H9 (cell line): ENCODE results near the gene GLB1L2. TPM values are rescaled to one million over a fixed set of nuclear protein-coding genes. Genes with fewer than 3 reads are reported as not detected.

Source experiments
- DNase-seq: peaks from one replicate; pipeline ENCODE4 v3.0.0-alpha.2; 2017
- H2AFZ ChIP-seq: one replicate; pipeline ENCODE4 v1.6.1; 2013; ENCODE audit warnings: mild to moderate bottlenecking, low read length, control low read depth, moderate library complexity
- H2AK5ac ChIP-seq: 2 replicates; pipeline ENCODE4 v1.6.1; 2013; ENCODE audit warnings: low read length, control low read depth, mixed read lengths; ENCODE audit not compliant: insufficient read length
- H2BK120ac ChIP-seq: one replicate; pipeline ENCODE4 v1.6.1; 2013; ENCODE audit warnings: low read depth, mild to moderate bottlenecking, low read length, control low read depth, inconsistent platforms; ENCODE audit not compliant: poor library complexity, severe bottlenecking
- H2BK12ac ChIP-seq: 2 replicates; pipeline ENCODE4 v1.6.1; 2013; ENCODE audit warnings: low read length, control low read depth, mixed read lengths, low read depth; ENCODE audit not compliant: insufficient read length
- H2BK15ac ChIP-seq: 2 replicates; pipeline ENCODE4 v1.6.1; 2013; ENCODE audit warnings: low read depth, low read length, control low read depth
- H2BK20ac ChIP-seq: one replicate; pipeline ENCODE4 v1.6.1; 2013; ENCODE audit warnings: low read depth, mild to moderate bottlenecking, low read length, control low read depth, inconsistent platforms; ENCODE audit not compliant: poor library complexity, severe bottlenecking
- H2BK5ac ChIP-seq: 2 replicates; pipeline ENCODE4 v1.6.1; 2013; ENCODE audit warnings: low read length, control low read depth, mixed read lengths; ENCODE audit not compliant: insufficient read length
- H3K14ac ChIP-seq: 2 replicates; pipeline ENCODE4 v1.6.1; 2013; ENCODE audit warnings: low read length, control low read depth; ENCODE audit not compliant: insufficient read depth
- H3K18ac ChIP-seq: 2 replicates; pipeline ENCODE4 v1.6.1; 2013; ENCODE audit warnings: low read depth, mild to moderate bottlenecking, mixed read lengths, low read length, control low read depth; ENCODE audit not compliant: insufficient read length
- H3K23ac ChIP-seq: 2 replicates; pipeline ENCODE4 v1.6.1; 2013; ENCODE audit warnings: low read length, control low read depth, mixed read lengths, low read depth; ENCODE audit not compliant: insufficient read length
- H3K23me2 ChIP-seq: 2 replicates; pipeline ENCODE4 v1.6.1; 2013; ENCODE audit warnings: low read depth, mild to moderate bottlenecking, mixed read lengths, low read length, control low read depth; ENCODE audit not compliant: insufficient read length, poor library complexity, severe bottlenecking
- H3K27ac ChIP-seq: 2 replicates; pipeline ENCODE4 v1.5.1; 2013; ENCODE audit warnings: low read length, control low read depth, mixed read lengths, low read depth; ENCODE audit not compliant: insufficient read length
- H3K27me3 ChIP-seq: 2 replicates; pipeline ENCODE4 v1.6.1; 2013; ENCODE audit warnings: low read length, control low read depth, inconsistent platforms; ENCODE audit not compliant: insufficient read depth
- H3K4ac ChIP-seq: 2 replicates; pipeline ENCODE4 v1.6.1; 2013; ENCODE audit warnings: low read depth, mild to moderate bottlenecking, control low read depth, inconsistent platforms, low read length, moderate library complexity
- H3K4me1 ChIP-seq: 2 replicates; pipeline ENCODE4 v1.6.1; 2013; ENCODE audit warnings: low read length, control low read depth, inconsistent platforms; ENCODE audit not compliant: insufficient read depth
- H3K4me2 ChIP-seq: 2 replicates; pipeline ENCODE4 v1.6.1; 2013; ENCODE audit warnings: low read length, control low read depth, mixed read lengths; ENCODE audit not compliant: insufficient read length, insufficient read depth
- H3K56ac ChIP-seq: 2 replicates; pipeline ENCODE4 v1.6.1; 2013; ENCODE audit warnings: low read depth, mild to moderate bottlenecking, mixed read lengths, low read length, control low read depth; ENCODE audit not compliant: insufficient read length
- H3K79me1 ChIP-seq: 2 replicates; pipeline ENCODE4 v1.6.1; 2013; ENCODE audit warnings: low read depth, mild to moderate bottlenecking, moderate library complexity, low read length, control low read depth, inconsistent platforms; ENCODE audit not compliant: insufficient read depth, poor library complexity, severe bottlenecking
- H3K79me2 ChIP-seq: 2 replicates; pipeline ENCODE4 v1.6.1; 2013; ENCODE audit warnings: low read length, control low read depth, inconsistent platforms; ENCODE audit not compliant: insufficient read depth
- H3K9ac ChIP-seq: 2 replicates; pipeline ENCODE4 v1.6.1; 2013; ENCODE audit warnings: low read length, control low read depth, mixed read lengths; ENCODE audit not compliant: insufficient read length; ENCODE audit errors: extremely low read depth
- H3K9me3 ChIP-seq: one replicate; pipeline ENCODE4 v1.6.1; 2013; ENCODE audit warnings: low read depth, low read length, inconsistent platforms; ENCODE audit not compliant: control insufficient read depth
- H3T11ph ChIP-seq: one replicate; pipeline ENCODE4 v1.6.1; 2013; ENCODE audit warnings: mild to moderate bottlenecking, low read length, control low read depth, inconsistent platforms
- H4K20me1 ChIP-seq: one replicate; pipeline ENCODE4 v1.6.1; 2013; ENCODE audit not compliant: control insufficient read depth, insufficient read length, insufficient read depth
- H4K5ac ChIP-seq: 2 replicates; pipeline ENCODE4 v1.6.1; 2013; ENCODE audit warnings: low read depth, mild to moderate bottlenecking, mixed read lengths, low read length, control low read depth; ENCODE audit not compliant: insufficient read length
- H4K8ac ChIP-seq: replicated peaks from 2 replicates; pipeline ENCODE4 v1.6.1; 2013; ENCODE audit warnings: low read length, control low read depth, mixed read lengths, low read depth; ENCODE audit not compliant: insufficient read length
- H4K91ac ChIP-seq: 2 replicates; pipeline ENCODE4 v1.6.1; 2013; ENCODE audit warnings: low read depth, mild to moderate bottlenecking, moderate library complexity, mixed read lengths, low read length, control low read depth; ENCODE audit not compliant: insufficient read length
- H3K27ac Mint-ChIP-seq, 3 experiments: 2 replicates in 2 of 3; 3 replicates in 1 of 3; pipeline ENCODE4 v1.8.0; 2020 to 2021; ENCODE audit warnings: mixed read lengths in 3 of 3, mild to moderate bottlenecking in 1 of 3, moderate library complexity in 1 of 3
- H3K27me3 Mint-ChIP-seq: 2 replicates; pipeline ENCODE4 v1.8.0; 2021; ENCODE audit warnings: low read depth, mild to moderate bottlenecking, moderate library complexity, mixed read lengths
- H3K36me3 Mint-ChIP-seq, 3 experiments: 2 replicates in 2 of 3; 3 replicates in 1 of 3; pipeline ENCODE4 v1.8.0; 2020 to 2021; ENCODE audit warnings: low read depth in 3 of 3, mixed read lengths in 3 of 3; ENCODE audit not compliant: insufficient read depth in 1 of 3
- H3K4me1 Mint-ChIP-seq, 2 experiments: 2 replicates each; pipeline ENCODE4 v1.8.0; 2020; ENCODE audit warnings: mixed read lengths in 2 of 2
- H3K4me3 Mint-ChIP-seq, 2 experiments: 2 replicates in 1 of 2; 3 replicates in 1 of 2; pipeline ENCODE4 v1.8.0; 2020 to 2021; ENCODE audit warnings: mild to moderate bottlenecking in 2 of 2, mixed read lengths in 2 of 2, moderate library complexity in 1 of 2
- H3K9me3 Mint-ChIP-seq, 2 experiments: 2 replicates in 1 of 2; 3 replicates in 1 of 2; pipeline ENCODE4 v1.8.0; 2020; ENCODE audit warnings: mild to moderate bottlenecking in 2 of 2, mixed read lengths in 2 of 2, moderate library complexity in 1 of 2
- WGBS: extraction: QIAGEN DNeasy Blood & Tissue Kit; methylation state at CpG from one replicate; pipeline ENCODE4 v1.1.7; 2013; ENCODE audit warnings: missing lambda C conversion rate, low lambda C conversion rate, mixed read lengths; ENCODE audit not compliant: insufficient read length; ENCODE audit errors: extremely low coverage; 5-methylcytosine and 5-hydroxymethylcytosine counted together
- total RNA-seq: library from RNA; stranded (reverse); gene quantifications from 2 replicates; pipeline ENCODE4 v1.2.1, GENCODE V29; 2021
- TF ChIP-seq, protein P1 (sequence below): fragments of 200-600 bp; sonication (generic); conservative IDR thresholded peaks from 3 replicates; pipeline ENCODE4 v1.8.0; 2021; ENCODE audit warnings: antibody characterized with exemption, mild to moderate bottlenecking

GLB1L2 gene
- total RNA-seq, 1 experiment from 2014 or later: 2.4 TPM

DNA sequence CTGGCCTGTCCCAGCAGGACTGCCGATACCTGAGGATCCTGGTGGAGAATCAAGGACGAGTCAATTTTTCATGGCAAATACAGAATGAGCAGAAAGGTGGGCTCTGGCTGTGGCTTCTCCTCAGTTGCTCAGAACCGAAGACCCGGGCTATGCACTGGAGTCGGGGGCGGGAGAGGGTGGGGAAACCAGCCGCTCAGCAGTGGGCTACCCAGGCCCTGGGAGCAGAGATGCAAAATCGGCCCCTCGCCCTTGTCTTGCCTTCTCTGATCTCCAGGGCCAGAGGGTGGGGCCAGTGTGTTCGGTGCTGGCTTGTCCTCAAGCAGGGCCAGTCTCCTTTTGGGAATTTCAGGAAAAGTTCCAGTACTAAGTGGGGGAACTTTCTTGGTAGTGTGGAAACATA is 18.4 kb upstream of the GLB1L2 start:
- Mint-ChIP-seq H3K4me1 (peaks cover 0 to 2% of the 10 kb centered on the region in 2 experiments; a peak in 3 of 4 replicates), H3K27ac (no peak overlapping the region), H3K27me3 (no peaks in the 10 kb centered on the region; the same call in 1 of the 2 replicates), H3K4me3 (no peak overlapping the region), H3K36me3 (peaks cover 22 to 39% (median 24%) of the 10 kb centered on the region in 3 experiments), H3K9me3 (peaks cover 1 to 3% of the 10 kb centered on the region in 2 experiments; a peak in 2 of 5 replicates)
- H3K4me2 ChIP-seq: no peak overlapping the region
- H2BK12ac ChIP-seq: no peak overlapping the region
- no peak overlapping the region for H4K8ac ChIP-seq
- no peaks in the 10 kb centered on the region for H3K79me2 ChIP-seq
- H3K79me1 ChIP-seq: no peaks in the 10 kb centered on the region
- H3K23me2 ChIP-seq: no peaks in the 10 kb centered on the region
- H4K20me1 ChIP-seq: no peaks in the 10 kb centered on the region
- no peak overlapping the region for H3K18ac ChIP-seq
- no peak overlapping the region for H3K14ac ChIP-seq
- no peaks in the 10 kb centered on the region for H3K27me3 ChIP-seq
- H3K4me1 ChIP-seq: no peaks in the 10 kb centered on the region
- no CpG with 5 or more reads among the region's 10 CpGs for WGBS
- H3K23ac ChIP-seq: no peak overlapping the region
- H2BK120ac ChIP-seq: no peak overlapping the region
- H3K9ac ChIP-seq: no peak overlapping the region
- DNase-seq: no peak
- H4K91ac ChIP-seq: no peak overlapping the region
- TF ChIP-seq, protein P1, sequence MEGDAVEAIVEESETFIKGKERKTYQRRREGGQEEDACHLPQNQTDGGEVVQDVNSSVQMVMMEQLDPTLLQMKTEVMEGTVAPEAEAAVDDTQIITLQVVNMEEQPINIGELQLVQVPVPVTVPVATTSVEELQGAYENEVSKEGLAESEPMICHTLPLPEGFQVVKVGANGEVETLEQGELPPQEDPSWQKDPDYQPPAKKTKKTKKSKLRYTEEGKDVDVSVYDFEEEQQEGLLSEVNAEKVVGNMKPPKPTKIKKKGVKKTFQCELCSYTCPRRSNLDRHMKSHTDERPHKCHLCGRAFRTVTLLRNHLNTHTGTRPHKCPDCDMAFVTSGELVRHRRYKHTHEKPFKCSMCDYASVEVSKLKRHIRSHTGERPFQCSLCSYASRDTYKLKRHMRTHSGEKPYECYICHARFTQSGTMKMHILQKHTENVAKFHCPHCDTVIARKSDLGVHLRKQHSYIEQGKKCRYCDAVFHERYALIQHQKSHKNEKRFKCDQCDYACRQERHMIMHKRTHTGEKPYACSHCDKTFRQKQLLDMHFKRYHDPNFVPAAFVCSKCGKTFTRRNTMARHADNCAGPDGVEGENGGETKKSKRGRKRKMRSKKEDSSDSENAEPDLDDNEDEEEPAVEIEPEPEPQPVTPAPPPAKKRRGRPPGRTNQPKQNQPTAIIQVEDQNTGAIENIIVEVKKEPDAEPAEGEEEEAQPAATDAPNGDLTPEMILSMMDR: no peak
- no peak overlapping the region for H3T11ph ChIP-seq
- no peak overlapping the region for H2BK15ac ChIP-seq
- no peak overlapping the region for H2AK5ac ChIP-seq
- H3K56ac ChIP-seq: no peak overlapping the region
- H2BK20ac ChIP-seq: no peak overlapping the region
- peaks cover 5% of the 10 kb centered on the region for H3K9me3 ChIP-seq
- H3K27ac ChIP-seq: no peak overlapping the region
- no peak overlapping the region for H2AFZ ChIP-seq
- no peak overlapping the region for H2BK5ac ChIP-seq
- no peak overlapping the region for H4K5ac ChIP-seq
- H3K4ac ChIP-seq: no peak overlapping the region
